Astrocyte (in vitro differentiated cells and primary cell): ENCODE measurements around the gene CCDC69. TPM values are rescaled to one million over a fixed set of nuclear protein-coding genes. Genes with fewer than 3 reads are reported as not detected.

Experiments
- DNase-seq: peaks from one replicate; pipeline ENCODE4 v3.0.0-alpha.2; 2010; ENCODE audit warnings: low read depth
- FAIRE-seq: peaks from 2 replicates; lab custom pipeline; 2011; peaks lifted over from hg19 to GRCh38; lab: Jason Lieb, UNC
- H2AFZ ChIP-seq: 2 replicates; pipeline ENCODE4 v1.6.0; 2012; ENCODE audit warnings: low read depth, low read length, inconsistent platforms
- H3K27ac ChIP-seq: 2 replicates; pipeline ENCODE4 v1.5.1; 2011; ENCODE audit warnings: low read depth, low read length, inconsistent platforms
- H3K27me3 ChIP-seq: 2 replicates; pipeline ENCODE4 v1.6.0; 2011; ENCODE audit warnings: low read length, inconsistent platforms; ENCODE audit not compliant: insufficient read depth
- H3K36me3 ChIP-seq: 2 replicates; pipeline ENCODE4 v1.5.1; 2011; ENCODE audit warnings: low read length, inconsistent platforms; ENCODE audit not compliant: insufficient read depth
- H3K4me1 ChIP-seq: 2 replicates; pipeline ENCODE4 v1.5.1; 2011; ENCODE audit warnings: low read length, inconsistent platforms; ENCODE audit not compliant: insufficient read depth
- H3K4me2 ChIP-seq: 2 replicates; pipeline ENCODE4 v1.6.0; 2012; ENCODE audit warnings: low read length, inconsistent platforms
- H3K4me3 ChIP-seq: 2 replicates; pipeline ENCODE4 v1.5.1; 2011; ENCODE audit warnings: low read depth, mild to moderate bottlenecking, low read length, inconsistent platforms; ENCODE audit not compliant: insufficient read depth
- H3K79me2 ChIP-seq: 2 replicates; pipeline ENCODE4 v1.6.0; 2012; ENCODE audit warnings: mild to moderate bottlenecking, low read length, inconsistent platforms; ENCODE audit not compliant: insufficient read depth
- H3K9ac ChIP-seq: 2 replicates; pipeline ENCODE4 v1.6.0; 2012; ENCODE audit warnings: mild to moderate bottlenecking, low read length, inconsistent platforms
- H3K9me3 ChIP-seq: 2 replicates; pipeline ENCODE4 v1.5.1; 2012; ENCODE audit warnings: low read depth, mild to moderate bottlenecking, low read length, inconsistent platforms; ENCODE audit not compliant: insufficient read depth
- H4K20me1 ChIP-seq: 2 replicates; pipeline ENCODE4 v1.6.0; 2012; ENCODE audit warnings: low read length, inconsistent platforms; ENCODE audit not compliant: insufficient read depth
- H3K27ac Mint-ChIP-seq: one replicate; pipeline ENCODE4 v1.8.0; 2021; ENCODE audit warnings: mild to moderate bottlenecking, mixed read lengths; ENCODE audit not compliant: unreplicated experiment
- H3K27me3 Mint-ChIP-seq: one replicate; pipeline ENCODE4 v1.8.0; 2021; ENCODE audit warnings: low read depth, mixed read lengths; ENCODE audit not compliant: unreplicated experiment
- H3K36me3 Mint-ChIP-seq: one replicate; pipeline ENCODE4 v1.8.0; 2021; ENCODE audit warnings: low read depth, mixed read lengths; ENCODE audit not compliant: unreplicated experiment
- H3K4me1 Mint-ChIP-seq: one replicate; pipeline ENCODE4 v1.8.0; 2021; ENCODE audit warnings: low read depth, mixed read lengths; ENCODE audit not compliant: unreplicated experiment
- H3K4me3 Mint-ChIP-seq: one replicate; pipeline ENCODE4 v1.8.0; 2021; ENCODE audit warnings: mild to moderate bottlenecking, moderate library complexity, mixed read lengths; ENCODE audit not compliant: unreplicated experiment
- H3K9me3 Mint-ChIP-seq: one replicate; pipeline ENCODE4 v1.8.0; 2021; ENCODE audit warnings: mild to moderate bottlenecking, mixed read lengths; ENCODE audit not compliant: unreplicated experiment
- EZH2 ChIP-seq: IDR thresholded peaks from 2 replicates; pipeline ENCODE4 v1.6.1; 2012; ENCODE audit warnings: mild to moderate bottlenecking, low read length, inconsistent platforms; ENCODE audit not compliant: insufficient read depth
- total RNA-seq: library from RNA; stranded (reverse); gene quantifications from 2 replicates; pipeline ENCODE4 v1.2.1, GENCODE V29; 2021
- TF ChIP-seq, protein P1 (sequence below): IDR thresholded peaks from 2 replicates; pipeline ENCODE4 v1.5.1; 2011; ENCODE audit warnings: low read depth, mild to moderate bottlenecking, inconsistent platforms, low read length, moderate library complexity; ENCODE audit not compliant: insufficient read depth

The CCDC69 gene
- total RNA-seq, 1 donor from 2014 or later, result 4.1 TPM

DNA sequence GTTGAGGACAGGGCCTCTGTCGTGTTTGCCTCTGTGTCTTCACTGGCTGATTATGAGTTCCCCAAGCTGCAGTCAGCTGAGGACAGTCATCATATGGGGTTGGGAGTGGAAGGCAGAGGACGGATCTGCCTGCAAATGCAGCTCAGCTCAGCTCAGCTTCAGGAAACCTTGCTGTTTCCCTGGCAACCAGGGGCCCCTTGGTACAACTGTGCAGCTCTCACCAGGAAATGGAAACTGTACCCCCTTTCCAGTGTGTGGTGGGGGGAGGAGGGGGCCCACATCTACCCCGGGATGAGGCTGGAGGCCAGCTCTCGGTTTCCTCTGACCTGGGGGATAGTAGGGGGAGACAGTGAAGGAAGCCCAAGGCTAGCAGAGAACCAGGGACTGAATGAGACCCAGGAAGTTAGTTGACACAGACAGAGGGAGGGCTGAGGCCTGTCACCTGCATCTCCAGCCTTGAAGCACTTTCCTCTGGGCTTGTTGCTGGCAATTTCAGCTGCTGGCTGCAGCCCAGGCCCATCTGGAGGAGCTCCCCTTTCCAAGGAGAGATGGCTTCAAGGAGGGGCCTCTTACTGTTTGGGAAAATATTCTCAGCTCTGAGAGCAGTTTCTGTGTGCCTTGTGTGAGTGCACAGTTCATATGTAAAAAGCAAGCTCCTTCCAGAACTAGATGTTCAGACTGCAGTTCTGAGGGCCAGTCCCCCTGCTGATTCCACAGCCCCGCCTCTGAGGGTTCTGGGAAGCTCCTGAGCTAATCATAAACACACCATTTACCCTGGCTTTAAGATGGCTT, 73.2 kb downstream of the CCDC69 start:
- no peaks in the 10 kb centered on the region for H3K9me3 Mint-ChIP-seq
- Histone ChIP-seq H3K4me2 (peak overlapping the region; percentile 56), H3K79me2 (peaks cover 100% of the 10 kb centered on the region), H3K27ac (no peak overlapping the region), H3K9ac (peak overlapping the region; percentile 41), H3K9me3 (no peaks in the 10 kb centered on the region), H2AFZ (no peak overlapping the region), H3K4me3 (no peak overlapping the region), H4K20me1 (peaks cover 99% of the 10 kb centered on the region), H3K4me1 (peaks cover 20% of the 10 kb centered on the region), H3K36me3 (peaks cover 15% of the 10 kb centered on the region), H3K27me3 (no peaks in the 10 kb centered on the region)
- FAIRE-seq (no peak), DNase-seq (no peak)
- peaks cover 56% of the 10 kb centered on the region for H3K4me1 Mint-ChIP-seq
- H3K27ac Mint-ChIP-seq, result peak overlapping the region; percentile 73
- no peaks in the 10 kb centered on the region for H3K27me3 Mint-ChIP-seq
- peak overlapping the region; percentile 31 for H3K4me3 Mint-ChIP-seq
- peaks cover 22% of the 10 kb centered on the region for H3K36me3 Mint-ChIP-seq
- TF ChIP-seq EZH2, result no peak
- TF ChIP-seq, protein P1, sequence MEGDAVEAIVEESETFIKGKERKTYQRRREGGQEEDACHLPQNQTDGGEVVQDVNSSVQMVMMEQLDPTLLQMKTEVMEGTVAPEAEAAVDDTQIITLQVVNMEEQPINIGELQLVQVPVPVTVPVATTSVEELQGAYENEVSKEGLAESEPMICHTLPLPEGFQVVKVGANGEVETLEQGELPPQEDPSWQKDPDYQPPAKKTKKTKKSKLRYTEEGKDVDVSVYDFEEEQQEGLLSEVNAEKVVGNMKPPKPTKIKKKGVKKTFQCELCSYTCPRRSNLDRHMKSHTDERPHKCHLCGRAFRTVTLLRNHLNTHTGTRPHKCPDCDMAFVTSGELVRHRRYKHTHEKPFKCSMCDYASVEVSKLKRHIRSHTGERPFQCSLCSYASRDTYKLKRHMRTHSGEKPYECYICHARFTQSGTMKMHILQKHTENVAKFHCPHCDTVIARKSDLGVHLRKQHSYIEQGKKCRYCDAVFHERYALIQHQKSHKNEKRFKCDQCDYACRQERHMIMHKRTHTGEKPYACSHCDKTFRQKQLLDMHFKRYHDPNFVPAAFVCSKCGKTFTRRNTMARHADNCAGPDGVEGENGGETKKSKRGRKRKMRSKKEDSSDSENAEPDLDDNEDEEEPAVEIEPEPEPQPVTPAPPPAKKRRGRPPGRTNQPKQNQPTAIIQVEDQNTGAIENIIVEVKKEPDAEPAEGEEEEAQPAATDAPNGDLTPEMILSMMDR, result no peak

DNA sequence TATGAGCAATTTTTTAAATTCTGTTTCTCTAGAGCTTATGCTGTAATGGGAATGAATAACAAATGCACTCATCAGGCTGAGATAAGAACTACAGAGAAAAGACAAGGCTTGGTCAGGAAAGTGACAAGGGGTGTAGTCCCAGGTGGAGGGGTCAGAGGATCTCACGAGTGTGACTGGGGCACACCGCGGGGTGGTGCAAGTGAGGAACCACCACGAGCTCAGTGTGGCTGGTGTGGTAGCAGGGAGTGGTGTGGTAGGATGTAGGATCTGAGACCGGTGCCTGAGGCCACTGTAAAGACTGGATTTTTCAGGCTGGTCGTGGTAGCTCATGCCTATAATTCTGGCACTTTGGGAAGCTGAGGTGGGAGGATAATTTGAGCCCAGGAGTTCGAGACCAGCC, 75.3 kb downstream of the CCDC69 start:
- H3K4me3 Mint-ChIP-seq, result no peak overlapping the region
- no peak overlapping the region for H3K27ac Mint-ChIP-seq
- FAIRE-seq, result no peak
- H3K36me3 Mint-ChIP-seq, result peaks cover 29% of the 10 kb centered on the region
- H3K4me3 ChIP-seq, result no peak overlapping the region
- H4K20me1 ChIP-seq, result peaks cover 100% of the 10 kb centered on the region
- no peaks in the 10 kb centered on the region for H3K27me3 Mint-ChIP-seq
- no peak overlapping the region for H3K27ac ChIP-seq
- peaks cover 24% of the 10 kb centered on the region for H3K36me3 ChIP-seq
- no peak overlapping the region for H3K4me2 ChIP-seq
- no peaks in the 10 kb centered on the region for H3K27me3 ChIP-seq
- no peak for TF ChIP-seq EZH2
- TF ChIP-seq, protein P1, result no peak
- peaks cover 100% of the 10 kb centered on the region for H3K79me2 ChIP-seq
- H3K9ac ChIP-seq, result no peak overlapping the region
- peaks cover 46% of the 10 kb centered on the region for H3K4me1 Mint-ChIP-seq
- H3K9me3 ChIP-seq, result no peaks in the 10 kb centered on the region
- peaks cover 13% of the 10 kb centered on the region for H3K4me1 ChIP-seq
- no peak for DNase-seq
- H3K9me3 Mint-ChIP-seq, result peaks cover 2% of the 10 kb centered on the region
- H2AFZ ChIP-seq, result no peak overlapping the region

DNA sequence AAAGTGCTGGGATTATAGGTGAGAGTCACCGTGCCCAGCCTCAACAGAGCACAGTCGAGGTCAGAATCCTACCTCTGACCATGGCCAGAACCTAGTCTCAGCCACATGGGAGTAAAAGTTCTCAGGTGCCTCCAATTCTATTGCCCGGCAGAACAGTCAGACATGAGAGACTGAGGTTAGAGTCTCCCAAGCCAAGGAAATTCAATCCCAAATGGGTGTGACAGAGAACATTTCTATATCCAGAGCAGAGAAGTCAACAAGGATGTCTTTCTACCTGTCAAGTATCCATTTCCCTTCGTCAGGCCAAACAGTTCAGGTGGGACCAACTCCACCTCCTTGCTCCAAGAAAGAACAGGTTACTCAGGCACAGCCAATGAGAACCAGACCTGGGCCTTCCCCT, 76.9 kb downstream of the CCDC69 start:
- H3K9me3 ChIP-seq, result no peaks in the 10 kb centered on the region
- no peak overlapping the region for H3K4me3 ChIP-seq
- H3K27me3 ChIP-seq, result no peaks in the 10 kb centered on the region
- no peak overlapping the region for H3K27ac ChIP-seq
- H3K4me1 Mint-ChIP-seq, result peaks cover 46% of the 10 kb centered on the region
- DNase-seq (no peak), FAIRE-seq (no peak)
- peaks cover 23% of the 10 kb centered on the region for H3K36me3 ChIP-seq
- H2AFZ ChIP-seq, result no peak overlapping the region
- H3K4me2 ChIP-seq, result no peak overlapping the region
- peaks cover 3% of the 10 kb centered on the region for H3K9me3 Mint-ChIP-seq
- H3K4me3 Mint-ChIP-seq, result no peak overlapping the region
- H3K79me2 ChIP-seq, result peaks cover 100% of the 10 kb centered on the region
- TF ChIP-seq, protein P1, result no peak
- TF ChIP-seq EZH2, result no peak
- no peak overlapping the region for H3K27ac Mint-ChIP-seq
- peaks cover 31% of the 10 kb centered on the region for H3K36me3 Mint-ChIP-seq
- H3K9ac ChIP-seq, result no peak overlapping the region
- H3K27me3 Mint-ChIP-seq, result no peaks in the 10 kb centered on the region
- H3K4me1 ChIP-seq, result peaks cover 14% of the 10 kb centered on the region
- H4K20me1 ChIP-seq, result peaks cover 100% of the 10 kb centered on the region
